SH-SY5Y (cell line): ENCODE measurements around the gene PITPNM3.

ENCODE experiments used
- GATA2 ChIP-seq: IDR thresholded peaks from 2 replicates; pipeline ENCODE4 v1.6.1; 2011; ENCODE audit warnings: mild to moderate bottlenecking, low read depth, low read length
- GATA3 ChIP-seq: IDR thresholded peaks from 2 replicates; pipeline ENCODE4 v1.6.1; 2011; ENCODE audit warnings: low read depth, mild to moderate bottlenecking, low read length, moderate library complexity

Gene PITPNM3

DNA sequence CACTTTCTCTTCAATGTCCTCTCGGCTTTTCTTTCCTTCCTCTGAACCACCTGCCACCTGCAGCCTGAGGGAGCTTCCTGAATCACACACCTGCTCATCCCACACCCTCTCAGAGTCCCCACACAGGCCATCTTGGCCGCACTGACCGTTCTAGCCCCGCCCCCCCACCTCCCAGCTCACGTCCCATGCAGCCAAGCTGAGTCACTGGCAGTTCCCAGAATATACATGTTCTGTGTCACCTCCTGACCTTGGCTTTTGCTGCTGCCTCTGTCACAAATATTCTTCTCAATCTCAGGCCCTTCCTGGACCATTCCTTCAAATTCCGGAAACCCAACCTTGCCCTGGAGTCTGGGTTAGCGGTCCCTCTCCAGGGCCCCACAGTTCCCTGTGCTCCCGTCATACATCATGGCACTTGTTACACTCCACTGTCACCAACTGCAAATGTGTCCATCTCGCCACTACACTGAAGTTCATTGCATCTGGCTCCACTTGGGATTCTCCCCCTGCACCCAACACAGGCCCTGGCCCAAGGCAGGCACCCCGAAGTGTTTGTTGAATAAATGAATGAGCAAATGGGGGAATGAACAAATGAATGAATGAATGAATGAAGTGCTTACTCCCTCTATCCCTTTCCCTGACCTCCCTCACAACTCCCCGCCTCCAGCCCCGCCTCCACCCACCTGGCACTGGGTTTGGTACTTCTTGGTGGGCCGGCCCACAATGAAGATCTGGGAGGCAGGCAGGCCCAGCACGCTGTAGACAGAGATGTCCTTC is 99.3 kb downstream of the PITPNM3 start:
- no peak for TF ChIP-seq GATA3
- TF ChIP-seq GATA2: no peak

DNA sequence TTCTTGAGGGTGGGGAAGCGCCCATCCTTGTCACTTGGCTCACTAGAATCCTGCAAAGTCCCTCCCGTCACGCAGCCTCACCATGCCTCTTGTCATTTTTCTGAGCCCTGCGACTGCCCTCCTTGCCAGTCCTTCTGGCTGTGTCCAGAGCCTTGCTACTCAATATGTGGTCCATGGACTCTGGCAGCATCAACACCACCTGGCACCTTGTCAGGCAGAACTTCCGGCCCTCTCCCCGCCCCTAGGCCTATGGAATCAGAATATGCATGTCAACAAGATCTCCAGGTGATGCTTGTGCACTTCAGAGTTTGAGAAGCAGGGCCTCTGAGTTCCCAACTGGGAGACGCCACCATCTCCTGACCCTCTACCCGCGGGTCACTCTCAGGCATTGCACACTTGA is 100.0 kb downstream of the PITPNM3 start:
- TF ChIP-seq GATA2: no peak
- TF ChIP-seq GATA3: no peak

GRCh38 chr17:6455321-6455705 is 101.0 kb downstream of the PITPNM3 start:
- TF ChIP-seq GATA2: no peak
- no peak for TF ChIP-seq GATA3

GRCh38 chr17:6454495-6455320 is 101.6 kb downstream of the PITPNM3 start:
- TF ChIP-seq GATA3: no peak
- TF ChIP-seq GATA2: no peak

DNA sequence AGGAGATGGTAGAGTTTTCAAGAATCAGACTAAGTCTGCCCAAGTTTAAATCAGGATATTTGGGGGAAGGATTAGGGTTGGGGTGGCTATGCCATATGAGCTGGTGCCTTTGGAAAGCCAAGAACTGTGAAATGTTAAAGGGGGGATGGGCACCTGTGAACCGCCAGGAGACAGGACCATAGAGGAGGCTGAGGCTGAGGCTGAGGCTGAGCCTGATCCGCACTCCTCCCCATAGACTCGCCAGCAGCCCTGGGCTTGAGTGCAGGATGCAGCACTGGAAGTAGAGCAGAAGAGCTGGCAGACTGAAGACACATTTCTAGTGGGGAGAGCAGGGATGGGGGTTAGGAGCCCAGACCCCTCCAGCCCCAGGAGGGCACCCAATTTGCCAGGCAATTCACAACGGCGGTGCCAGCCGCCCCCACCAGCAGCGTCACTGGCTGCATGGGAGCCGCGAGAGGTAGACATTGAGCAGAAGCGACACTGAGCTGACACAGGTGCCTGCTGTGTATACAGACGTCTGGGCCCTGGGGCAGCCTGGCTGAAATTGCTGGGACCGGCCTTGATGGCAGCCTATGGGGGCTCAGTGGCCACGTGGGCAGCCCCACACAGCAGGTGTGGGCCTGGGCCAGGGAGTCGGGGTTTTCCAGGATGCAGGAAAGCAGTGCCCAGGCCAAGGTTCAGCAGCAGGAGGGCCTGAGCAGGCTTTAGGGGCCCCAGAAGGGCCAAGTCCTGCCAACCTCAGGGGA is 102.9 kb downstream of the PITPNM3 start:
- TF ChIP-seq GATA3: no peak
- TF ChIP-seq GATA2: no peak

DNA sequence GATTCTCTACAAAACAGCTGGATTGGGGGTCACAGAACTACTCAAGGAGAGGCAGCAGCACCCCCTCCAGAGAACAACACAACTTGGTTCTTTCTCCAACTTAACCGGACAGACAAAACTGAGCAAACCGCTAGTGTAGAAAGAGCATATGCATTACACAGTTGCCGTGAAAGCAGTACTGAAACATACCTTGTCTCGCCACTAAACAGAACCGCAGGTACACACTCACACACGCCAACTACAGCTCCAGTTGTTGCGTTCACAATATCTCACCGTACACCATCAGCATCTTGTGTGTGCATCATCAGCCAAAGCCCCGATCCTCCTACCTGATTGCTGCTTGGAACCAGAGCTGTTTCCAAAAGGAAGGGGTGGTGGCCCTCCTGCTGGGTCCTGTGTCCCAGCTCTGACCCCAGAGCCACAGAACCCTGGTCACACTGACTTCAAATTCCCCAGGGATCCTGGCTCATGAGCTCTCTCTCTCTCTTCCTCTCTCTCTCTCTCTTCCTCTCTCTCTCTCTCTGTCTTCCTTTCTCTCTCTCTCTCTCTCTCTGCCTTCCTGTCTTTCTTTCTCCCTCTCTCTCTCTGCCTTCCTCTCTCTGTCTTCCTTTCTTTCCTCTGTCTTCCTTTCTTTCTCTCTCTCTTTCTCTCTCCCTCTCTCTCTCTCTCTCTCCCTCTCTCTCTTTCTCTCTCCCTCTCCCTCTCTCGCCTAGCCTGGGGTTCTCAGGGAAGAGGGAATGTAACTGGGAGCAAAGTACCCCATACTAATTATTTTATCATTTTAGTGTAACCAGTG is 103.7 kb downstream of the PITPNM3 start:
- no peak for TF ChIP-seq GATA3
- no peak for TF ChIP-seq GATA2

DNA sequence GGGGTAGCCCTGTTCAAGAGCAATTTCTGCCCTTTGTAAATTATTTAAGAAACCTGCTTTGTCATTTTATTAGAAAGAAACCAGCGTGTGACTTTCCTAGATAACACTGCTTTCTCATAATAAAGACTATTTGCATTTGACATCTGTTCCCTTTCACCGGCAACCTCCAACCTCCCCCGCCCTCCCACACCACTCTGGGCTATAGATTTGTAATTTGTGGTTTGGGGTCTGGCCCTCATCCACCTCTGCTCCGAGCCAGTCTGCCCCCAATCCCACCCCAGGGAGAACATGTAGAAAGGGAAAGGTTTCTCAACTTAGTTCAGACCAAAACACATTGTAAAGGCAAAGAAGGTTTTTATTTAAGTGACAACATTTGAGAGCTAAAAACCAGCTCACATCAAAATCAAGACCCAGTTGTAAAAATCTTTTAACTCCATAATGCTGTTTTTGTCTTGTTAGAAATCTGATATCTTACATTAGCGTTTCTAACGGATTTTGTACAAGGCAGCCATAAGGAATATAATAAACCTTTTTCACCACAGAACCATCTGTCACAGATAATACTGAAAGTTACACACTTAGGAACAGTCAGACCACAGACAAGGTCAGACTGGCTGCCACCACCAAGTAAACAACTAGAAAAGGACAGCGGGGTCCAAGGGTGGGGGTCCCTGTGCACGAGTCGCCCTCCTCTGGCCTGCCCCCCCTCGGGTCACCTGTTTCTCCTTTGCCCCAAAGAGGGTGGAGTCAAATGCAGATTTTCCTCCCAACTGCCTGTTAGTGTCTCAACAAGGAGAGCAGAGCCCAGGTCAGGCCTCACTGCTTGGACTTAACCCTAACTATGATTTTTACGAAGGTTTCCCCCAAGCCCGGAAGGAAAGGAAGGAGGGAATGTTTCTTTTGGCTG is 105.2 kb downstream of the PITPNM3 start:
- TF ChIP-seq GATA2 (no peak), GATA3 (no peak)

GRCh38 chr17:6449307-6449706 is 107.0 kb downstream of the PITPNM3 start:
- no peak for TF ChIP-seq GATA3
- TF ChIP-seq GATA2: no peak

- no peak for TF ChIP-seq GATA3
- TF ChIP-seq GATA2: no peak
These were observed 107.9 kb downstream of the PITPNM3 start for GRCh38 chr17:6448473-6448872.

GRCh38 chr17:6446516-6447100 is 109.7 kb downstream of the PITPNM3 start:
- TF ChIP-seq GATA3 (no peak), GATA2 (no peak)

GRCh38 chr17:6444571-6445335 is 111.6 kb downstream of the PITPNM3 start:
- no peak for TF ChIP-seq GATA3

- TF ChIP-seq GATA3: no peak
- no peak for TF ChIP-seq GATA2
These were observed 112.4 kb downstream of the PITPNM3 start, which contains the start of gene PIMREG for GRCh38 chr17:6443692-6444570. Gene PIMREG, plus strand, starts transcription at chr17:6444455. Its CDS starts 656 bp downstream, at chr17:6445111.
